GM18526 (cell line): ENCODE results near the gene CACNG6.

ENCODE experiments used
- POLR2A ChIP-seq: IDR thresholded peaks from 3 replicates; pipeline ENCODE4 v1.6.1; 2011; ENCODE audit not compliant: insufficient read length; ENCODE audit errors: extremely low read depth

The CACNG6 gene

DNA sequence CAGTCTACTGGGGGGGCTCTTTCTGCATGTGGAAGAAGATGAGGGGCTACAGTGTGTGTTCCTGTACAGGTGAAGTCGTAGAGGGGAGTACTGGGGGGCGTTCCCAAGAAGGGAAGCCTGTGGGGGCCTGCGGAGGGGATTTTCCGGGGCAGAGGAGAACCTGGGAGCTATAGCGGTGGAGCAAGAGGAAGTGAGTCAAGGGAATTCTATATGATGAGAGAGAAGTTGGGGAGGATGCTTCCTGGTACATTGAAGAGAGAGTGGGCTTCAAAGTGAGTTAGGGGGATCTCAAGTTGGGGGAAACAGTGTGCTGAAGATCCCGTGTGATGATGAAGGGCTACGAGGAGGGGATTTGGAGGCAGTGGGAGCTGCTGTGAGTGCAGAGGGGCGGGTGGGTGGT, 30.6 kb upstream of the CACNG6 start:
- TF ChIP-seq POLR2A = no peak

DNA sequence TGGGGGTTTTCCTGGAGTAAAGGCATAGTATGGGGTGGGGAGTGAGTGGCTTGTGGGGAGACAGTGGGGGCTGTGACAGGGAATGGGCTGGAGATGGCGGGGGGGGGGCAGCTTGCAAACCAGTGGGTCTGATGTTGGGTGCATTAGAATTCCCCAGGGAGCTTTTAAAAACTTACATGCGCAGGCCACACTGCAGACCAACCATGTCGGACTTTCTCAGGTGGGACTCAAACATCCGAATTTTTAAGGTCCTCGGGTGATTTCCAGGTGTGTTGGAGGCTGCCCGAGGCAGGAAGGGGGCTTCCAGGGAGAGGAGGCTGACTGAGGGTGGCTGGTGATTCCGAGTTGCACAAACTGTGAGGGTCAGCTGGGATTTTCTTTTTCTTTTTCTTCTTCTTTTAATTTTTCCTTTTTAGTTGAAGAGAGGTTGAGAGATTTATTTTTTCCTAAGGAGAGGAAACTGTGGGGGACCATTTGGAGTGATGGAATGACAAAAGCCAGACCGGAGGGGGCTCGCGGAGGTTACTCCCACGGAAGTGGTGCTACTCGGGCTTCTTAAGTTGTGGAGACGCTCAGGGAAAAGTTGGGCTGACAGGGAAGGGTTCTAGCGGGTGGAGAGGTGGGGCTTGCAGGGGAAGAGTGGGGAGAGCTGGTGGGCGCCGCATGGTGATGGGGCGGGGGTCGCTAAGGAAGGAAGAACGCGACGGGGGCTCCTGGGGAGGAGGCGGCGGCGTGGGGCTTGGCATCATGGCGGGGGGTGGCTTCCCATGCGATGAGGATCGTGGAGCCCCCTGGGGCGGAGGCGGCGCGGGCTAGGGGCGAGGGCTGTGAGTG, 29.7 kb upstream of the CACNG6 start:
- TF ChIP-seq POLR2A = no peak

DNA sequence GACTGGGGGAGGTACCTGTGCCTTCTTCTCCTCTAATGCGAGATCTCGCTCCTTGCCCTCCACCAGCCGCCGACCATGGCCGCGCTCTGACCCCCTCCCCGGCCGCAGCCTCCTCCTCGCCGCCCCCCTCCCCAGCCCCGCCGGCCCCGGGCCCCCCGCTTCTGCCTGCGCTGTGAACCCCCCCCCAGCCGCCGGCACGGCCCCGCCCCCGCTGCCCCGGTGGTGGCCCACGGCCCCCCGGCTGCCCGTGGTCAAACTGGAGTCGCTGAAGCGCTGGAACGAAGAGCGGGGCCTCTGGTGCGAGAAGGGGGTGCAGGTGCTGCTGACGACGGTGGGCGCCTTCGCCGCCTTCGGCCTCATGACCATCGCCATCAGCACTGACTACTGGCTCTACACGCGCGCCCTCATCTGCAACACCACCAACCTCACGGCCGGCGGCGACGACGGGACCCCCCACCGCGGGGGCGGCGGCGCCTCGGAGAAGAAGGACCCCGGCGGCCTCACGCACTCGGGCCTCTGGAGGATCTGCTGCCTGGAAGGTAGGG, 28.5 kb upstream of the CACNG6 start, which contains the start of gene CACNG8:
Gene CACNG8, plus strand, starts transcription at position 51 of the 545 bp plus-strand sequence.
- no peak for TF ChIP-seq POLR2A

DNA sequence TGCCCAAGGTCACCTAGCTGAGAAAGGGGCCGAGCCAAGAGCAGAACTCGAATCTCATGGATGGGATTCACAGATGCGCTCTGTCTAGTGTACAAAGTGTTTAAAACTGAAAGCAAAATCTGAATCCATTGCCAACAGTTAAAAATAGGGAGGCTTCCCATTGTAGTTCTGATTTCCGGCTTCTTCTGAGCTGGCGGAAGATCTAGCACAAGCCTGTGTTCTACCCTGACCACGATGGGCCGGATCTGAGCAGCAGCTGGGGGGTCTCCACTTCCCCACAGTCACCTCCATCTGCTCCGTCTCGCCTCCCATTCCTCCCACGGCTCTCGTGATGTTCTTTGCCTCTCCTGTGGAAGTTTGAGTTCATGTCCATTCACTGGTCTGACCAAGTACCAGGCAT, 26.3 kb upstream of the CACNG6 start:
- no peak for TF ChIP-seq POLR2A

DNA sequence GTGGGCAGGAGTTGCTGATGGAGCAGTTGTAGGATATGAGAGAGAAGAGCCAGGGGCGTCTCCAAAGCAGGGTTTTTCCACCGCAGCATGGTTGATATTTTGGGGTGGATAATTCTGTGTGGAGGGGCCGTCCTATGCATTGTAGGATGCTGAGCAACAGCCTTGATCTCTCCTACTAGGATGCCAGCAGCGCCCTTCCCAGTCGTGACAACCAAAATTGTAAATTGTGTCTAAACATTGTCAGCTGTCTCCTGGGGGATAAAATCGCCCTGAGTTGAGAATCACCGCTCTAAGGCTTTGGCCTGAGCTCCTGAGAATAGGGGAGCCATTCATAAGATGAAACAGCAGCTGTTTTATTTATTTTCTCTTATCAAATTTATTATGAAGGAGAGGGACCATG, 24.5 kb upstream of the CACNG6 start:
- no peak for TF ChIP-seq POLR2A

DNA sequence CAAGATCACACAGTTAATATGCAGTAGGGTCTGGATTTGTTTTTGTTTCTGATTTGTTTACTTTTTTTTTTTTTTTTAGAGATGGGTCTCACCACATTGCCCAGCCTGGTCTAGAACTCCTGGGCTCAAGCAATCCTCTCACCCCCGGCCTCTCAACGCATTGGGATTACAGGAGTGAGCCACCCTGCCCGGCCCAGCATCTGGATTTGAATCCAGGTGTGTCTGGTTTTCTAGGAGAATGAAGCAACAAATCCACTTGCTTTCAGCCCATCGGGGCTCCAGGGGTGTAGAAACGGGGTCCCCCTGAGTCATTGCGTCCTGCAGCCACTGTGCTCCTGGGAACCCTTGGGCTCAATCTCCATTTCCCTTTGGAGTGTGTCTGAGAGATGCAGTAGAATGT, 22.1 kb upstream of the CACNG6 start:
- no peak for TF ChIP-seq POLR2A

DNA sequence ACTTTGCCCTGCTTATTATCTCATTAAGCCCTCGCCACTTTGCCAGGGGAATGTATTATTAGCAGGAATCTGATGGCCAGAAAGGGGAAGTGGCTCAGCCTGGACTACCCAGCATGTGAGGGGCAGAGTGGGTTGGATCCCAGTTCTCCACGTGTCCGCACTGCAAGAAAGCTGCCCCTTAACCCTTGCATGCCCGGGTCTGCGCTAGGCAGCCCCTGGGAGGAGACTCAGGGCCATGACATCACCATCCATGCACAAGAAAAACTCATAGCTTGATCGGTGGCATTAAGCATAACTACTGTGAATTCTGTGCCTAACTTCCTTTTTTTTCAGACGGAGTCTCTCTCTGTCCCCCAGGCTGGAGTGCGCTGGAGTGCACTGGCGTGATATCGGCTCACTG, 19.8 kb upstream of the CACNG6 start:
- TF ChIP-seq POLR2A = no peak

DNA sequence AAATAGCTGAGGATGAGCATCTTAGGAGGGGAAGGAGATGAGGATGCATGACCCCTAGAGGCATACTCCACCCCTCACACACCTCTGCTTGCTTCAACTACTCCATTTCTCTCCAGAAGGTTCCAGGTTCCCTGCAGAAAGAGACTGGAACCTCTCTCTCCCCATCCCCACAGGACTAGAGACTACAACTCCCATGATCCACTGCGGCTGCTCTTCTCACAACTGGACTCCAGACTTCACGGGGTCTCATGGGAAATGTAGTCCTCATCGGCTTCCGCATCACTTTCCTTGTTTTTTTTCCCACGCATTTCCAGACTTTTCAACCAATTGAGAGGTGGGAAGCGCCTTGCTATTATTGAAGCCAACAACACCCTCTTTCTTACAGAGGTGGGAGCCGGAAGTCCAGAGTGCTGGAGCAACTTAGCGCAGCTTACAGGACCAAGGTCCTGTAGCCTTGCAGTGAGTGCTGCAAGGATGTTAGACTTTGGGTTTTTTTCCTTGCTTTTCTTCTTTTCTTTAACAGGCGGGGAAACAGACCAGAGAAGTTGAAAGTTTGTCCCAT, 13.9 kb upstream of the CACNG6 start:
- TF ChIP-seq POLR2A = no peak

DNA sequence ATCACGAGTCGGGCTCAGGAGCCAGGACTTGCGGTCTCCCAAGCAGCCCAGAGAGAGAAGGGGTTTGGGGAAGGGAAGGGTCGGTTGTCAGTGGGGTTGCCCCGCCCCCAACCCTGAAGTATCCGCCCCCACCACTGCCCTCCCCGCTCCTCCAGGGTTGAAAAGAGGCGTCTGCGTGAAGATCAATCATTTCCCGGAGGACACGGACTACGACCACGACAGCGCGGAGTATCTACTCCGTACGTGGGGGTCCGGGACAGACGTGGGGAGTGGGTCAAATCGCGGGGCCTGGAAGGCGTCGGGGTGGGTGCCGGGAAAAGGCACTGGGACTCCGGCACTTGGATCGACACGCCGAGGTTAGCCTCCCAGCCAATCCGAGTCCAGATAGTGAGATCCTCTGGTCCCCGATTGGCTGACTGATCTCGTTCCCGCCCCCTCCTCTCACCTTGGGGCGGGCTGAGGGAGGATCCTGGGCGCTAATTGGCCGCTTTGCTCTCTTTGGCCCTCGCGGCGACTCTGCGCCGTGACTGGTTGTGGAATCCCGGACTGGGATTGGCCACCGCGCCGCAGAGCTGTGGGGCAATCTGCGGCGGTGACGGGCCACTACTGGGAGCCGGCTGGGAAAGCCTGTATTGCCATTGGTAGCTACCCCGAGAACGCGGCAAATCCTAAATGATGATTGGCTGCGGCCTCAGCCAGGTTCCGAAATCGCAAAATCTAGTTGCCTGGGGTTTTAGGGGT, 13.3 kb upstream of the CACNG6 start:
- TF ChIP-seq POLR2A = no peak

DNA sequence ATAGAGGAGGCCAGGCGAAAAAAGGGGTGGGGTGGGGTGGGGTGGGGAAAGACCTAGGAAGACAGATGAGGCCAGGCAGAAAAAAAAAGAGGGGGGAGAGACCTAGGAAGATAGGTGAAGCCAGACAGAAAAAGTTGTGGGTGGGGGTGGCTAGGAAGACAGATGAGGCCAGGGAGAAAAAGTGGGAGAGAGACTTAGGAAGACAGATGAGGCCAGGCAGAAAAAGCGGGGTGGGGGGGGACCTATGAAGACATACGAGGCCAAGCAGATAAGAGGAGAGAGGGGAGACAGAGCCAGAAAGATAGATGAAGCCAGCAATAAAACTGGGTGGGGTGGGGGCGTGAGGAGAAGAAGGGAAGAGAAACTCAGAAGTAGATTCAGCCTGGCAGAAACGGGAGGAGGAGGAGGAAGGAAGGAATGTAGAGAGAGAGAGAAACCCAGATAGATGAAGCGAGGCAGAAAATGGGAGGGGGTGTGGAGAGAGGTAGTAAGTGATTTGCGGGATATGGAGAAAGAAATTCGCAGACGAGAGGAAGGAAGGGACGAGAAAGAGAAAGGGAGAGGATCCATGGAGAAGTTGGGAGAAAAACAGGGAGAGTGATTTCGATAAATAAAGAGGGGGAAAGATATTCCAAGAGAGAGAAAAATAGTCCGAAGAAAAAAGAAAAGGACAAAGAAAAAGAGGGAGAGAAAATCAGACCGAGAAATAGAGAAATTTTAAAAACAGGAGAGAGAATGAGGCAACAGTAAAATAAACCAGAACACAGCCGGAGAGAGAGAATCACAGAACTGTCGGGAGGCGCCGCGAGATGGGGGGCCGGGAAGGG, 12.2 kb upstream of the CACNG6 start:
- no peak for TF ChIP-seq POLR2A

DNA sequence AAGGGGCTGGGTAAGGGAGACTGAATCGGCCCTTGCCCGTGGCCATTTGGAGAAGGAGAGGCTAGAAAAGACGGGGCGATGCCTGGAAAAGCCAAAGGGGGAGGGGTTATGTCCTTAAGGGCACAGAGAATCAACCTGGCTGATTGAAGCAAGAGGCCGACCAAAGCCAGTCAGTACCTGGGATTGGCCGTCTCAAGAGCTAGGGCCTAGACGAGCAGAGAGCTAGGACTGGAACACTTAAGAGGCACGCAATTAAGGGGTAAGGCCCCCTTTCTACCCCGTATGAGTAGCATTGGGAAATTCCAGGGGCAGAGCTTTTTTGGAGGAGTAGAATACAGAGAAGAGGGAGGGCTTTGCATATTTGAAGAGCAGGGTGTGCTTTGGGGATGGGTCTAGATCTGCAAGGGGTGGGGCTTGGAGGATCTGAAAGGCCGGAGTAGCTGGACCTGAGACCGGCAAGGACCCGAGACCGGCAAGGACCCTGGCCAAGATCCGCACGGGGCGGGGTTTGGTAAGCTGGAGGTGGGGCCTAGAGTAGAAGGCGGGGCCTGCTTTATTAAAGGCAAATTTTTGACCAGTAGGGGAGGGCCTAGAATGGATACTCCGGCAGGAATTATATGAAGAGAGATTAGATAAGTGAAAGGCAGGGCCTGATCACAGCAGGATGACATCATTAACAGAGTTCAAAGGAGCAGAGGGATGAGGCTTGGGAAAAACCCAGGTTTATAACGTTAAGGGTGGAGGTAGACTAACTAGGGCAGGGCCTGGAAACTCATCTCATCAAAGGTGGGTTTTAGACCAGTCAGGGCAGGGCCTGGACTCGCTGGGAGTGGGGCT, 10.7 kb upstream of the CACNG6 start:
- TF ChIP-seq POLR2A = no peak

DNA sequence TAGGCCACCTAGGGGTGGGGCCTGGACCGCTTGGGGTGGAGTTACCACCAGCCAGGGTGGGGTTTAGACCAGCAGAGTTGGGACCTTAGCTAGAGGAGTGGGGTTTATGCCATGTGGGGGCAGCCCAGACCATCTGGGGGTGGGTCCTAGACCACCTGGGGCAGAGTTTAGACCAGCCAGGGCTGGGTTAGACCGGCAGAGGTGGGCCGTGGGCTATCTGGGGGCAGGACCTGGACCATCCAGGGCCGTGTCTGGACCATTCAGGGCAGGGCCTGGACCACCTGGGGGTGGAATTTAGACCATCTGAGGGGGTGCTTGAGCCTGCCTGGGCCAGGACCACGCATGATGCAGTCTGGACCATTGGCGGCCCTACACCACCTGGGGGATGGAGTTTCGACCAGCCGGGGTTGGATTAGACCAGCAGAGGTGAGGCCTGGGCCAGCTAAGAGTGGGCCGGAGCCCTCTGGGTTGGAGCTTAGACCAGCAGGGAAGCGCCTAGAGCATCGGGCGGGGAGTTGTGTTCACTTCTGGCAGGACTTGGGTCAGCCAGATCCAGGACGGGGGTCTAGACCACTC, 10.0 kb upstream of the CACNG6 start:
- TF ChIP-seq POLR2A = no peak

DNA sequence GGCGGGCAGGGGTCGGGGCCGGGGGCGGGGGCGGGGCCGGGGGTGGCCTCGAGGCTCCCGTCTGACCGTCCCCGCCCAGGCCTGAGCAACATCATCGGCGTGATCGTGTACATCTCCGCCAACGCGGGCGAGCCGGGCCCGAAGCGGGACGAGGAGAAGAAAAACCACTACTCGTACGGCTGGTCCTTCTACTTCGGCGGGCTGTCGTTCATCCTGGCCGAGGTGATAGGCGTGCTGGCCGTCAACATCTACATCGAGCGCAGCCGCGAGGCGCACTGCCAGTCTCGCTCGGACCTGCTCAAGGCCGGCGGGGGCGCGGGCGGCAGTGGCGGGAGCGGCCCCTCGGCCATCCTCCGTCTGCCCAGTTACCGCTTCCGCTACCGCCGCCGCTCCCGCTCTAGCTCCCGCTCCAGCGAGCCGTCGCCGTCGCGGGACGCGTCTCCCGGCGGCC, 9.4 kb upstream of the CACNG6 start:
- TF ChIP-seq POLR2A = no peak

DNA sequence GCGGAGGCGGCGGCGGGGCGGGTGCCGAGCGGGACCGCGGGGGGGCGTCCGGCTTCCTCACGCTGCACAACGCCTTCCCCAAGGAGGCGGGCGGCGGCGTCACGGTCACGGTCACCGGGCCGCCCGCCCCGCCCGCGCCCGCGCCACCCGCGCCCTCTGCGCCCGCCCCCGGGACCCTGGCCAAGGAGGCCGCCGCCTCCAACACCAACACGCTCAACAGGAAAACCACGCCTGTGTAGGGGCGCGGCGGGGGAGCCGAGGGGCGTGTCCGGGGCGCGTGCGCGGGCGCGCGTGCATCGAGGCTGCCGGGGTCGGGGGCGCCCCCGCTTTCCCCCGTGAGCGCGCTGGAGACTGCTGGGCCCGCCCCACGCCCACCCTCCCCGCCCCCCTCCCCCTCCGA, 8.8 kb upstream of the CACNG6 start:
- TF ChIP-seq POLR2A = no peak
